Hypothalamus (tissue), 51 donors: ENCODE results near the gene SERPINB8.
A peak's percentile ranks its signal among the peaks of the same experiment; 100 is the strongest.

Experiments used
- DNase-seq, 51 donors: peaks; one replicate each; lab custom pipeline; 2025; lab: John Stamatoyannopoulos, UW

Gene SERPINB8

DNA sequence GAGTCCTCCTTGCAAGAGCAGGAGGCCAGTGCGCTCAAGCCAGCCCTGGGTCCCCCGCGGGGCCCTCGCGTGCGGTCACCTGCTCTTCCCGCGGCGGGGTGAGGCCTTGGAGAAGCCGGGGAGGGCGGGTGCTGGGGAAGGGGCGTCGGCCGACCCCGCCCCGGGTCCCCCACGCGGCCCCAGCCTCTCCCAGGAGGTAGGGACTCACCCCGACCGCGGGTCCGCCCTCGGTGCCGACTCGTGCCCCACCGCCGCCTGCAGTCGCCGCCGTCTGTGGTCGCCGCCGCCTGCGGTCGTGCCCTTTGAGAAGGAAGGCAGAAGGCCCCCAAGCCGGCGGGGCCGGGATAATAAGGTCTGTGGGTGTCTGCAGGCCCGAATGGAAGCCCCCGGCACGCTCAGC is 32.7 kb downstream of the SERPINB8 start:
- DNase-seq: peak in 1 of 51 donors; percentile 2

DNA sequence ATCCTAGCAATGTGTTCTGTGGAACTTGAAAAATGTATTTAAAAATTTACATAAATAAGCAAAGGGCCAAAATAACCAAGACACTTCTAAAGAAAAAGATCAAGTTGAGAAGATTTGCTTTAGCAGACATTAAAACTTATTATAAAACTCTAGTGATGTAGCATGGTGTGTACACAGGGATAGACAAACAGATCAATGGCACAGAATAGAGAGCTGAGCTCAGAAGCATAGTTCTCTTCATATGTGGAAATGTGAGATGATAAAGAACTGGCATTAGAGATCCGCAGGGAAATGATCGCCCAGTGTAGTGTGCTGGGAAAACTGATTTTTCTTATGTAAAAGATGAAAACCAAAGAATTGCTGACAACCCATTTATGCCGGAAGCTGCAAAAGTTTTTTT is 39.4 kb downstream of the SERPINB8 start:
- DNase-seq: no peak

DNA sequence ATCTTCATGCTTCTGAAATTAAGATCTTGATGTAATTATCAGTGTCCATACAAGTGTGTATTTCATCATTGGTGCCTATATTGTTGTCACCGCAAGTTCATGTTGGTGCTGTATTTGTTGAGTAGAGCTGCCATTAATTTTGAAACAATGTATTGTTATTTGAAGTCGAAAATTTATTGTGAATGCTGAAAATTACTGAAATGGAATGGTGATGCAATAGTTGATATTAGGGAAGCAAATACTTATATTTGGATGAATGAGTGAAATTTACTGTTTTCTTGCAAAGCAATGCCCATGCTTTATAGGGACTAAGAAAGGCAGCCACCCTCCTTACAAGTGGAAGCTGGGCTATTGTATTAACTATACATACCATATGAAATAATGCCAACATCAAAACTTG is 41.6 kb downstream of the SERPINB8 start:
- DNase-seq: no peak

DNA sequence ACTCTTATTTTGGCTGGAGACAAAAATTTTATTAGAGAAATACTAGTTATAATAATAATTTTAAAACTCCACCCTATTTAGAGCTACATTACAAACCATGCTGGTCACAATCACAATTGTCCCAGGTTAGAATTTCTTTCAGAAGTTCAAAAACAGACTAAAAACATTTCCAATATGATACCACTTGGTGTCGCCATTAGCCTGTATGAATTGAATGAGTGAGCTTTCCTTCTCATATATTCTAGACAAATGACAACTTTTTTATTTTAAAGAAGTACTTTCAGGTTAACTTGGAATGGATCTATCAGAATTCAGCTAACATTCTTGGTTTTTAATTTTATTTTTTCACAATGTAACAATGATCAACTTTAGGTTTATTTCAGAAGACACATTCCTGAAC is 48.0 kb downstream of the SERPINB8 start:
- DNase-seq: peak in 1 of 51 donors; percentile 3

DNA sequence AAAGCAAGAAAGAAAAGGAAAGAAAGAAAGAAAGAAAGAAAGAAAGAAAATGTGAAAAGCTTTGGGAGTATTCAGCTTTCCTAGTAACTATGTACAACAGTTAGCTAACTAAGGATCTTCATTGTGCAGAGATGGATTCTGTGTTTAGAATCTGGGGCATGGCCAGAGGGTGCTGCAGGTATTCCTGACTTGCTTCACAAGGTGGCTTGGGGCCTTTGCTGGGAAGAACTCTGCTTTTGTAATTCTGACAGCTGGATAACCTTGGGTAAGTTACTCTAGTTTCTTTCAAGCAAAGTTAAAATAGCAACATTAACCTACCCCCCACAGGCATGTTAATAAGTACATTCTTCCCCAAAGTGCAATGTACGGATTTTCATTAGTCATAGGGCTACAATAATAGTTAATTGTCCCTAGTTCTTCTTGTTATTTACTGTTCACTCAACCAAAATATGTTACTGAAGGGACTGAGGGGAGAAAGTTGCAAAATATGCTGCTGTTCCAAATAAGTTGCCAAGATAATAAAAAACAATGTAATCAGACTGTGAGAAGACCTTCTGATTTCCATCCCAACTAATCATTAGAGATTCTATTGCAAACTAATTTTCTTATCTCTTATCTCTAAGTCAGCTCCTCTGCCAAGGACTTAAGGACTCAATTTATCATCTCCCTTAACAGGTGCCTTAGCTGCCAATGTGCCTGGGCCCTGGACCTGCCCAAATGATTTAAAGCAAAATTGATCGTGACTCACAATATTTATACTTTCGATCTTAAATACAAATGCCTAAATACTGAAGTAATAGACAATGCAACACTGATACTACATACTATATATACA is 50.3 kb downstream of the SERPINB8 start:
- no peak for DNase-seq

DNA sequence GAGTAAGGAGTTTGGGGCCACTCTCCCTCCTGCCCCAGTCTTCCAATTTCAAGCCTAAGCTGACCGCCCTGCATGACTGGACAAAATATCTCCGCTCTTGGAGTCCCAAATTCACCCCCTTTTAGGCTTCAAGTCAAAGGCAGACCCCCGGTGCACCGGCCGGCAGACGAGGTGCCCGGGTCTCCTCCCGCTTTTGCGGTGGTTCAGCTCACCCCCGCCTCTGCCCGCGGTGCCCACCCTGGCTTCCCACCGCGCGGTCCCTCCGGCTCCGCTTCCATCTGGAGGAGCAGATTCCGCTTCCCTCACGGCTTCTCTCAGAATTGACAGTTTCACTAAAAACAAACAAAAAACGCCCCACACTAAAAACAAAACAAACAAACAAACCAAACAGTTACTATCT is 56.5 kb downstream of the SERPINB8 start:
- no peak for DNase-seq

DNA sequence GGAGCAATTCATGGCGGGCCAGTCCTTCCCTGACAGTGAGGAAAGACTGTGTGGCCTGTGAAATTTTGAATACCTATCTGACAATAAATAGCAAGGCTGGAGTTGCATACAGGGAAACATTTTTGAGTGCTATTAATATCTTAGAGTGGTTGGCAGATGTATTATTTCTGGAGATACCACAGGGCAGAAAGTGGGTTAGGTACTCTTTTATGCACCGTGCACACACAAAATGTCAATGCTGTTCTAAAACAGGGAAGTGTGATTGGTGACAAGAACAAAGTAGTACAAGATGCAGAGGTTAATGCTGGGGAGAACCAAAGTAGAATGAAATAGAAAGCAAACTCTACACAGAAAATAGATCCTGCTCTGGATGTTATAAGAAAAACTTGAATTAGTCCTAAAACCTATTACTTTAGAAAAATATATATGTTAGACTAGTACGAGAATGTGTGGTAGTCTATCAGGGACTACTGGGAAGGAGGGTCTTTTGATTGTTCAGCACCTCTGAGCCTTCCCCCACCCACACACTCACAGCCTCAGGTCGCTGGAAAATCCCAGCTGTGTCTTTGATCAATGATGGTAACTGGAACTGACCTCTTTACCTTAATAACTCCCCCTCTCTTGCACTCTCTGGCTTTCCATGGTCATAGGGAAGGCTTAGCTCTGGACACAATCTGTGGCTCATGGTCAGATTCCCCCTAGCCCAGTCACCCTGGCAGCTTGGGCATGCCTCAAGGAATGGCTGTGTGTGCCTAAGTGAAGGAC is 58.2 kb downstream of the SERPINB8 start:
- DNase-seq: no peak

DNA sequence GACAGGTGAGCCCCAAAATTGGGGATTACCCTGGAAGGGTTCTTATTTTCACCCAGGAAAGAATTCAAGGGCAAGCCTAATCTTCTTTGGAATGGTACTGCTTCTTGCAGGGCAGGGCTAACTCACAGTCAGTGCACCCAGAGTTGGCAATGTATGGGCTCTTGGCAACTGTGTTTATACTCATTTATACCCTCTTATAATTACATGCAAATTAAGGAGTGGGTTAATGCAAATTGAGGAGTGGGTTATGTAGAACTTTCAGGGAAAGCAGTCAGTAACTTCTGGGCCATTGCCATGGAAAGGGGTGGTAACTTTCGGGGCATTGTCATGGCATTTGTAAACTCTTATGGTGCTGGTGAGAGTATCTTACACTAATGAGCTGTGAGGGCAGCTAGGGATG is 59.2 kb downstream of the SERPINB8 start:
- no peak for DNase-seq

DNA sequence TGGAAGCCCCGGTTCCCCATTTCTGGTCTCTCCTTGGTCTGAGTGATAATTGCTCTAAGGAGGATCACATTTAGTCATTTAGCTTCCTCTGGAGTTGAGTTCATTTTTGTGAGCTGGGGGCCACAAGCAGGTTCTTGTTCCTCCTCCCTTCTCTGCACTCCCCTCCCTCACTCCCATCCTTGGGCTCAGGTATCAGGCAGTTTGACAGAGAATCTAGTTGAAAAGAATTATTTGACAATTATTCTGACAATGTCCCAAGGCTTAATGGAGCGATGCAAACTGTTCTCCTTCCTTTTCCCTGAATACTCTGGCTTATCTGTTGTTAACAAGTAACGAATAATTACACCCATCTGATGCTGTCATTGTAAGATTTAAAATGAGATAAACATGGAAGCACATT is 61.5 kb downstream of the SERPINB8 start:
- no peak for DNase-seq

DNA sequence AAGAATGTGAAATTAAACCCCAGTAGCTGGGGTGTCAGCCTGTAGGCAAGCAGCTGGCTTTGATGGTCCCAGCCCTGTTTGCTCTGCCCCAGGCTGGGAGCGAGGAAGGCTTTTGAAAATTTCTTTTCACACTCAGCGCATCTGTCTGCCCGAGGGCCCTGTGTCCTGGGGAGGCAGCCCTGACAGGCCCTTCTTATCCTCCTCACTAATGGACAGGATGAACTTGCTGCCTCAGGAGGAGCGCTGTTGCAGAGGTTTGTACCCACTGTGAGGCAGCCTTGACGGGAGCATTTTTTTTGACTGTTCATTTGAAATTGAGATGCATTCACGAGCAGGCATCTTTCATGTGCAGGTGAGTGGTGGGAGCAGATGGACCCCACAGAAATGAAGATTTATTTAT is 62.4 kb downstream of the SERPINB8 start:
- DNase-seq: no peak

DNA sequence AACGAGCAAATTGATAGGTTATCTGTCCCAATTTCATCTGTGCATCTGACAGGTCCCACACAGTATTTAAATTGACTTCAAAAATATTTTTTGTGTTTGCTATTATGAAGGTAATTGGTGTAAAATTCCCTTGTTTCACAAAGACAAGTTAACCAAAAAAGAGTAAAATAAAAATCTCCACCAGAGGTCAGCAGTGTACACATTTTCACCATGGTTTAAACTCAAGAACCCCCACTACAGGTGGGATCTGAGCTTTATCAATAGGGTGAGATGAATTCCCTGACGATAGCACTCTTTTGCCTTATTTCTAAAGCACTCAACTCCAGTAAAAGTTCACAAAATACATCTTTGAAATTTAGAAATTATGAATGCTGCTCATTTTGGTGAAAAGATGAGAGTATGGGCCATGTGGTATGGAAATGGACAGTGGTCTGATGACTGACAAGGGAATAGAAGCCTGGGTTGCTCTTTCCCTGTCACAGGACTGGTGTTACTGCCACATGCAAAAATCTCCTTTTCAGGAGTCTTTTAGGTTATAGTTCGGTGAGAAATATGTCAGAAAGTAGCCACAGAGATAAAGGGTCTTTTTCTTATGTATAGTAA is 68.0 kb downstream of the SERPINB8 start:
- peak in 1 of 51 donors; percentile 43 for DNase-seq
